Immature natural killer cell (primary cell): ENCODE measurements around the gene PEAR1. TPM values are rescaled to one million over a fixed set of nuclear protein-coding genes. Genes with fewer than 3 reads are reported as not detected.

Experiments used
- DNase-seq, 3 donors: peaks; one replicate each; pipeline ENCODE4 v3.0.0; 2022; ENCODE audit warnings: mixed read lengths in 1 of 3
- H3K27ac Mint-ChIP-seq, 6 donors: one replicate each; pipeline ENCODE4 v1.8.0; 2020; ENCODE audit warnings: mixed read lengths in 6 of 6, mild to moderate bottlenecking in 5 of 6, inconsistent platforms in 4 of 6, moderate library complexity in 3 of 6
- H3K27me3 Mint-ChIP-seq, 3 donors: one replicate each; pipeline ENCODE4 v1.8.0; 2020 to 2021; ENCODE audit warnings: low read depth in 3 of 3, mild to moderate bottlenecking in 3 of 3, mixed read lengths in 3 of 3, moderate library complexity in 3 of 3, inconsistent platforms in 1 of 3
- H3K36me3 Mint-ChIP-seq, 3 donors: one replicate each; pipeline ENCODE4 v1.8.0; 2020; ENCODE audit warnings: mixed read lengths in 3 of 3, inconsistent platforms in 2 of 3, mild to moderate bottlenecking in 2 of 3
- H3K4me1 Mint-ChIP-seq, 2 donors: one replicate each; pipeline ENCODE4 v1.8.0; 2020; ENCODE audit warnings: inconsistent platforms in 2 of 2, mild to moderate bottlenecking in 2 of 2, mixed read lengths in 2 of 2, moderate library complexity in 1 of 2
- H3K4me3 Mint-ChIP-seq, 5 donors: one replicate each; pipeline ENCODE4 v1.8.0; 2020; ENCODE audit warnings: mild to moderate bottlenecking in 5 of 5, mixed read lengths in 5 of 5, inconsistent platforms in 3 of 5, moderate library complexity in 3 of 5
- H3K9me3 Mint-ChIP-seq, 6 donors: one replicate each; pipeline ENCODE4 v1.8.0; 2020; ENCODE audit warnings: mild to moderate bottlenecking in 6 of 6, mixed read lengths in 6 of 6, inconsistent platforms in 4 of 6, moderate library complexity in 3 of 6
- polyA plus RNA-seq, 3 donors: library from polyadenylated mRNA; unstranded; fragments of 300-500 nt; fragmentation: Illumina TruSeq; gene quantifications; one replicate each; pipeline ENCODE4 v1.2.3, GENCODE V29; 2021

The PEAR1 gene
- polyA plus RNA-seq: under 1 TPM in 1 of 3 donors, not detected in 2; 0.28 TPM

- DNase-seq: no peak
- H3K27me3 Mint-ChIP-seq: peaks cover 13 to 37% (median 16%) of the 10 kb centered on the region in 3 donors
- peak within 1 kb of the TSS; percentile 60 to 79 (median 69) for H3K4me3 Mint-ChIP-seq
- no peaks in the 10 kb centered on the region for H3K36me3 Mint-ChIP-seq
- H3K9me3 Mint-ChIP-seq: no peaks in the 10 kb centered on the region
- H3K27ac Mint-ChIP-seq: no peak within 1 kb of the TSS
- peaks cover 10 to 11% of the 10 kb centered on the region in 2 donors for H3K4me1 Mint-ChIP-seq
These were observed at the start of gene PEAR1 for GRCh38 chr1:156893048-156893953. TSS of gene PEAR1 (plus strand) at chr1:156893718. CDS start at chr1:156903927, 10,209 bp downstream.

DNA sequence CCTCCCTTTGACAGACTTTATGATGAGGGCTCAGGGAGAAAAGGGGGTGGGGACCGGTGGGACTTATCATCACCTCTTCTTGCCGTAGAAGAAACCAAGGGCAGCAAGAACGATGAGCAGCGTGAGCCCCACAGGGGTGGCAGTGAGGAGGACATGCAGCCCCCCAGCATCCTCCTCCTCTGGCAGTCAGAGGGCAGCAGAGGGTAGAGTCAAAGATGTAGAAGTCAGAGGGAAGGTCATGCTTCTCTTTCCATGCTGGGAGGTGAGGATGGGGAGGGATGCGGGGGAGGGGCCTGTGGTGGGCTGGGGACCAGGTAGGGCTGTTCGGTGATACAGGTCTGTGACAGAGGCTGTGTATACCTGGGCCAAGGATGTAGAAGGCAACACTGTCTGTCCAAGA is 49.4 kb upstream of the PEAR1 start:
- H3K4me3 Mint-ChIP-seq: peak overlapping the region; percentile 51 to 72 (median 55)
- H3K9me3 Mint-ChIP-seq: no peaks in the 10 kb centered on the region
- H3K36me3 Mint-ChIP-seq: no peaks in the 10 kb centered on the region
- no peak for DNase-seq
- H3K27ac Mint-ChIP-seq: peak overlapping the region in 2 of 6 donors; percentile 36 to 74
- H3K27me3 Mint-ChIP-seq: peaks cover 19 to 32% (median 29%) of the 10 kb centered on the region in 3 donors
- H3K4me1 Mint-ChIP-seq: peaks cover 29 to 35% of the 10 kb centered on the region in 2 donors

DNA sequence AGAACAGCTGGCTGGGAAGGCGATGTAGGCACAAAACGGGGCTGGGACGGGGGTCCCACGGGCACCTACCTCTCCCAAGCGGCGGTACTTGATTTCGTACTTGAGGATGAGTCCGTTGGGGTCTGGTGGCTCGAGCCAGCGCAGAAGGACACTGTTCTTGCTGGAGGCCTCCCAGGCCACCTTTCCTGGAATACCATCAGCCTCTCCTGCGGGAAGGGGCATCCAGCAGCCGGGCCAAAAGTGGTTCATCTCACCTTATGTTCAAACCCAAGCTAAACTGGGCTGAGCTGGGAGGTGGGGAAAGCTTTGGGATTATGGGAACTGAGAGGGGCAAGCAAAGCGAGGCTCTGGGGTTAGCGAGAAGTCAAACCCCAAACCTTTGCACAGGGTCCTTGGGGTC is 48.9 kb upstream of the PEAR1 start:
- Mint-ChIP-seq H3K27ac (peak overlapping the region in 1 of 6 donors; percentile 60), H3K27me3 (peaks cover 18 to 32% (median 29%) of the 10 kb centered on the region in 3 donors), H3K9me3 (no peaks in the 10 kb centered on the region), H3K36me3 (no peaks in the 10 kb centered on the region), H3K4me1 (peaks cover 30 to 31% of the 10 kb centered on the region in 2 donors), H3K4me3 (peak overlapping the region; percentile 38 to 73 (median 72))
- no peak for DNase-seq

GRCh38 chr1:156845055-156845952 is 48.2 kb upstream of the PEAR1 start:
- peak overlapping the region; percentile 38 to 73 (median 72) for H3K4me3 Mint-ChIP-seq
- peaks cover 17 to 32% (median 30%) of the 10 kb centered on the region in 3 donors for H3K27me3 Mint-ChIP-seq
- H3K27ac Mint-ChIP-seq: peak overlapping the region in 2 of 6 donors; percentile 53 to 60
- H3K4me1 Mint-ChIP-seq: peaks cover 30 to 31% of the 10 kb centered on the region in 2 donors
- H3K36me3 Mint-ChIP-seq: no peaks in the 10 kb centered on the region
- DNase-seq: peak; percentile 52 to 59 (median 55)
- H3K9me3 Mint-ChIP-seq: no peaks in the 10 kb centered on the region

DNA sequence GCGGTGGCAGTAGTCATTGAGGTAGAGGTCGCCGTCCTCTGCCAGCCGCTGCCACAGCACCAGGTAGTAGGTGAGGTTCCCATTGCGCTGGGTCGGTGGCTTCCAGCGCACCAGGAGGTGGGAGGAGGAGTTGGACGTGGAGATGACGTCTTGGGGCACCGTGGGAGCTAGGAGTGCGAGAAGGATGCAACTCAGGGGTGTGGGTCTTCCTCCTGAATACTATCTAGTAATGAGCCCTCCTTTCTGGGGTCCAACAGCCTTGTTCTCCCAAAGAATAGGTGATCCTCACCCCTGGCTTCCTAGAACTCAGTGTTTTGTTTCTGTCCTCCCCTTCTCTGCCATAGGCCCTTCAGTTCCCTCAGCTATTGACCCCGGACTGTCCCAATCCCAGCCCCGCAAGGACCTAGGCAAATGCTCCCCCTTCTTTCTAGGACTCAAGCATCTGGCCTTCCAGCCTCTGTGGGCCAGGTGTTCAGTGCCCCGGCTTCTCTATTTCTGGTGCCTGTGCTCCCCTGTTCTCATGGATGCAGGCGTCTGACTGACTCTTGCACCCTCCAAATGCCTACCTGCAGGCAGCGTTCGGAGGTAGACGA is 47.5 kb upstream of the PEAR1 start:
- H3K4me3 Mint-ChIP-seq: peak overlapping the region in 4 of 5 donors; percentile 13 to 59 (median 38)
- peak overlapping the region in 2 of 6 donors; percentile 62 to 69 for H3K27ac Mint-ChIP-seq
- peaks cover 17 to 32% (median 29%) of the 10 kb centered on the region in 3 donors for H3K27me3 Mint-ChIP-seq
- no peaks in the 10 kb centered on the region for H3K9me3 Mint-ChIP-seq
- peaks cover 30 to 31% of the 10 kb centered on the region in 2 donors for H3K4me1 Mint-ChIP-seq
- DNase-seq: no peak
- H3K36me3 Mint-ChIP-seq: no peaks in the 10 kb centered on the region

DNA sequence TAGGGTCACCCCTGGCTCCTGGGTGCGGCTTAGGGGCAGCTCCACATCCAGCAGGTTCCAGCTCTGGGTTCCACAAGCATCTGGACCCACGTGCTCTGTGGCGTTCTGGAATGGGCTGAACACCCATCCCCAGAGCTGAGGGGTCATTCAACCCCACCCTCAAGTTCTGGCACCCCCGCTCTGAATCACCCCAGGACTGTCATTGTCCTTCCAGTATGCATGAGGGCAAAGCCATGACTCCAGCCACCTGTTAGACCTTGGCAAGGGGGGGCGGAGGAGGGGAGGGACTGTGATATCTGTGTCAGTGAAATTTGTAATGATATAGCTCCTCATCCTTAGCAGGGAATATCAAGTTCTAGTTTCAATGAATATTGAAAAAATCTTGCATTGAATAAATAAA is 46.9 kb upstream of the PEAR1 start:
- Mint-ChIP-seq H3K27ac (peak overlapping the region in 1 of 6 donors; percentile 46), H3K36me3 (no peaks in the 10 kb centered on the region), H3K4me3 (peak overlapping the region in 2 of 5 donors; percentile 9 to 59), H3K4me1 (peaks cover 30 to 31% of the 10 kb centered on the region in 2 donors), H3K27me3 (peaks cover 17 to 32% (median 29%) of the 10 kb centered on the region in 3 donors), H3K9me3 (no peaks in the 10 kb centered on the region)
- no peak for DNase-seq

DNA sequence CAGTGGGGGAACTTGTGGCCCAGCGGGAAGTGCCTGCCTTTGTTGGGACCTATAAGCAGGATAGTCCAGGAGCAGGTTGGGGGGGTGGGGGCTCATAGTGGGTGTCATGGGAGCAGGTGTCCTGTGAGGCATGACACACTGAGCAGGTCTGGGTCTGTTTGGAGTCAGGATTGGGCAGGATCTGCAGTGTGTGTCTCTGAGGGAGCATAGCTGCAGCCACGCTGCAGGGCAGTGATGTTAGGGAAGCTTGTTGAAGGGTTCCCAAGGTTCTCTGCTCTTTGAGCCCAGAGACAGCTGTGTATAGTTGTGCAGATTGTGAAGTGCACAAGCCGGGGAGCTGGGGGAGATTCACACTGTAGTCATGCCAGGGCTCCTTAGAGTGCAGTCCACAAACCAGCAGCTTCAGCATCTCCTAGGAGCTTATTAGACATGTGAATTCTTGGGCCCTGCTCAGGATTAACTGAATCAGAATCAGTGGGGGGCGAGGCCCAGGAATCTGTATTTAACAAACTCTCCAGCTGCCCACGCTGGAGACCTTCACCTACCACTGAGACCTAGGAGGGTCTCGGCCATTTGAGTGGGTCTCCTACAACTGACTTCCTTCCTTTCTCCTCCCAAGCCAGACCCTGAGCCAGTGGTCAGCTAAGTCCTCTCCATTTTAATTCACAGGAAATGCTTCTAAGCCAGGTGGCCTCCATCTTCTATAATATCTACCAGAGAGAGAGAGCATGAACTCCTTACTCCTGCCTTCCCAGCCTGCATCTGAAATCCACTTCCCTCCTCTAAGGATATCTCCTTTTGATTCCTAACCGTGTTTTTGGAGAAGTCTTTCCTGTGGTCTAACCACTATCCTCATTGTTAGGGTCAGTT is 45.7 kb upstream of the PEAR1 start:
- no peaks in the 10 kb centered on the region for H3K36me3 Mint-ChIP-seq
- peak overlapping the region in 5 of 6 donors; percentile 32 to 59 (median 57) for H3K27ac Mint-ChIP-seq
- no peaks in the 10 kb centered on the region for H3K9me3 Mint-ChIP-seq
- no peak for DNase-seq
- H3K4me1 Mint-ChIP-seq: peaks cover 30 to 31% of the 10 kb centered on the region in 2 donors
- H3K27me3 Mint-ChIP-seq: peaks cover 17 to 29% (median 27%) of the 10 kb centered on the region in 3 donors
- H3K4me3 Mint-ChIP-seq: peak overlapping the region in 1 of 5 donors; percentile 61

DNA sequence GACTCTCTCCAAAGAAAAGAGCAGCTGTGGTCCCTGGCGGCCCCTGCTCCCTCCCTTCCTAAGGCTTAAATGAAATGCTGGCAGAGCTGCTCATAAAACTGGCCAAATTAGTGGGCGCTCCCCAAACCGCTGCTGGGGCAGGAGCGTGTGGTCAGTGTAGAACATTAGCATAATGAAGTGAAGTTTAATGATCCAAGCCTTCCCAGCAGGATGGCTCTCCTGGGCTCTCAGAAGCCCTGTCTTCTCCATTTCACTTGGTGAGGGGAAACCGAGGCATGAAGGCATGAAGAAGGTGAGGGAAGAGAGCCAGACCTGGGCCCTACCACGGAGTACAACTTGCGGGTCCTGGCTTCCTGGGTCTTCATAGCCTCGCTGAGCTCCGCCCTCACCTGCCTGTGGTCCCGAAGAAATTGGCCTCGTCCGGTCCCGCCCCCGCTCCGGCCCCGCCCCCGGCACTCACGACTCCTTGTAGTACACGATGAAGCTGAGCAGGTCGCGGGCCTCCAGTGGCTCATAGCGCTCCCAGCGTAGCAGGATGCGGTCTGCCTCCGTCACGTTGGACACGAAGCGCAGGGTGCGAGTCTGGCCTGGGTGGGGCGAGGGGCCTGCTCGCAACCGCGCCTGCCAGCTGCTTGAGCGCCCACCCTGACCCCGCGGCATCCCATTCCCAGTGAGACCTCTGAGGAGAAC is 44.9 kb upstream of the PEAR1 start:
- peak overlapping the region in 5 of 6 donors; percentile 42 to 85 (median 56) for H3K27ac Mint-ChIP-seq
- peak; percentile 51 to 59 (median 56) for DNase-seq
- peaks cover 17 to 25% (median 25%) of the 10 kb centered on the region in 3 donors for H3K27me3 Mint-ChIP-seq
- H3K4me1 Mint-ChIP-seq: peaks cover 30 to 31% of the 10 kb centered on the region in 2 donors
- H3K4me3 Mint-ChIP-seq: peak overlapping the region; percentile 26 to 61 (median 32)
- H3K36me3 Mint-ChIP-seq: no peaks in the 10 kb centered on the region
- H3K9me3 Mint-ChIP-seq: no peaks in the 10 kb centered on the region

DNA sequence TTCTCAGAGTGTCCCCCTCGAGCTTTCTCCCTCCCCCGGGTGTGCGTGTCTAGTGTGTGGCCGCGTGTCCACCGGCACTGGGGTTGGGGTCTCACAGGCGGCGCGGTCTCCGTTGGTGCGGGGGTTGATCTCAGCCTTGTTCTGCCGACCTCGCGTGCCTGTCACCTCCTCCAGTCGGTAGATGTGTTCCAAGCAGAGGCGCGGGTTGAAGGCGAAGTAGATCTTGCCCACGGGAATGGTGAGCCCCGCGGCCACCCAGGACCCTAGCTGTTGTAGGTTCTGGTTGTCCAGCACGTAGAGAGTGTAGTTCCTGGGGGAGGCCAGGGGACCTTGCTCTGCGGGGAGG is 44.4 kb upstream of the PEAR1 start:
- Mint-ChIP-seq H3K4me1 (peaks cover 27 to 31% of the 10 kb centered on the region in 2 donors), H3K36me3 (no peaks in the 10 kb centered on the region), H3K27ac (peak overlapping the region in 3 of 6 donors; percentile 34 to 85 (median 56)), H3K27me3 (peaks cover 14 to 22% (median 21%) of the 10 kb centered on the region in 3 donors), H3K4me3 (peak overlapping the region in 4 of 5 donors; percentile 9 to 61 (median 36)), H3K9me3 (no peaks in the 10 kb centered on the region)
- no peak for DNase-seq

- no peak for DNase-seq
- peaks cover 7 to 10% (median 10%) of the 10 kb centered on the region in 3 donors for H3K27me3 Mint-ChIP-seq
- H3K9me3 Mint-ChIP-seq: no peaks in the 10 kb centered on the region
- peak overlapping the region in 1 of 6 donors; percentile 19 for H3K27ac Mint-ChIP-seq
- no peaks in the 10 kb centered on the region for H3K36me3 Mint-ChIP-seq
- H3K4me3 Mint-ChIP-seq: no peak overlapping the region
- H3K4me1 Mint-ChIP-seq: peaks cover 13 to 17% of the 10 kb centered on the region in 2 donors
These were observed 41.6 kb upstream of the PEAR1 start for GRCh38 chr1:156851779-156852417.

DNA sequence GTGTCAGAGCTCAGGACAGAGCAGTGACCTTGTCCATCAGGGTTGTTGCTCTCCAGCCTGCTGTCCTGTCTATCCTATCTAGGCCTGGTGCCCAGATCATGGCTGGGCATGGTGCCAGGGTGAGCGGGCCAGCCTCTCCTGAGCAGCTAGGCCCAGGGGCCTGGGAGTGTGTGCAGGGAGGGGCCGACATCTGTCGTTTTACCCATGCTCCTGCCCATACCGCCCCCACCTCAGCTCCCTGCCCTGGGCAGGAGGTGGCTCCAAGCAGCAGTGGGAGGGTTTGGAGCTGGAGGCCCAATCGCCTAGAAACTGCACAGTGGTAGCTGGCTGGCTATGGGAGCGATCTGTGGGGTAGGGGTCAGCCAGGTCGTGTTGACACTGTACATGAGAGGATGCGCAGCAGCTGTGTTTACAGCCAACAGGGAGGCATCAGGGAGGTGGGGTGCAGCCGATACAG is 41.1 kb upstream of the PEAR1 start:
- no peaks in the 10 kb centered on the region for H3K9me3 Mint-ChIP-seq
- no peak for DNase-seq

More for the DNA sequence above, 41.1 kb upstream of the PEAR1 start:
- H3K27me3 Mint-ChIP-seq: peaks cover 2 to 10% (median 5%) of the 10 kb centered on the region in 3 donors
- no peak overlapping the region for H3K4me3 Mint-ChIP-seq
- no peaks in the 10 kb centered on the region for H3K36me3 Mint-ChIP-seq
- peaks cover 13 to 17% of the 10 kb centered on the region in 2 donors for H3K4me1 Mint-ChIP-seq
- H3K27ac Mint-ChIP-seq: peak overlapping the region in 1 of 6 donors; percentile 19
